ENCODE results near the gene ACTG2.

DNA sequence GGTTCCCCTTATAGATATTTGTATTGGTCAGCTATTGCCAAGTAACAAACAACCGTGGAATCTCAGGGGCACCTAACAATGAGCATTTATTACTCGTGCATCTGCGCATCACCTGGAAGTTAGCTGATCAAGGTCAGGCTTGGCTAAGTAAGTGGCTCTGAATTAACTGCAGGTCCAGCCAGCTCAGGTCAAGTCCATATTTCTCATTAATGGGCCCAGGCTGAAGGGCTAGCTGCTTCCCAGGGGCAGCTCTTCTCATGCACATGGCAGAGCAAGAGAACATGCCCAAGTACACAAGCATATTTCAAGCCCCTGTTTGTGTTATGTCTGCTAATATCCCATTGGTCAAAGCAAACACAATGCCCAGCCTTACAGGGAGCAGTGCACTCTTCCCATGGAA, 26.0 kb downstream of the ACTG2 start:
- TF ChIP-seq CTCF (IDR thresholded peaks at IDR 0.05 in 2 of 3, conservative IDR thresholded peaks at IDR 0.05 in 1 of 3; ENCODE audit: control insufficient read depth in 2 of 3, extremely low read depth in 1 of 3, insufficient read depth in 1 of 3, low read depth in 3 of 3, low read length in 3 of 3) (no peak), SPI1 (IDR thresholded peaks at IDR 0.05; ENCODE audit: borderline replicate concordance, insufficient read depth, low read depth, low read length) (no peak), LARP7 (IDR thresholded peaks at IDR 0.05) (no peak)
- TF ChIP-seq, protein P1, sequence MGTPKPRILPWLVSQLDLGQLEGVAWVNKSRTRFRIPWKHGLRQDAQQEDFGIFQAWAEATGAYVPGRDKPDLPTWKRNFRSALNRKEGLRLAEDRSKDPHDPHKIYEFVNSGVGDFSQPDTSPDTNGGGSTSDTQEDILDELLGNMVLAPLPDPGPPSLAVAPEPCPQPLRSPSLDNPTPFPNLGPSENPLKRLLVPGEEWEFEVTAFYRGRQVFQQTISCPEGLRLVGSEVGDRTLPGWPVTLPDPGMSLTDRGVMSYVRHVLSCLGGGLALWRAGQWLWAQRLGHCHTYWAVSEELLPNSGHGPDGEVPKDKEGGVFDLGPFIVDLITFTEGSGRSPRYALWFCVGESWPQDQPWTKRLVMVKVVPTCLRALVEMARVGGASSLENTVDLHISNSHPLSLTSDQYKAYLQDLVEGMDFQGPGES (IDR thresholded peaks at IDR 0.05) = no peak
